Measurements from ENCODE around the gene LCP1. TPM values are rescaled to one million over a fixed set of nuclear protein-coding genes. Genes with fewer than 3 reads are reported as not detected.

Gene LCP1
- total RNA-seq, 1 donor from 2014 or later, result 758 TPM

- no peak overlapping the region for H3K4me3 Mint-ChIP-seq
- H3K4me1 Mint-ChIP-seq, result peaks cover 22% of the 10 kb centered on the region
- no peak overlapping the region for H3K27ac Mint-ChIP-seq
- intact Hi-C loops (cut with micrococcal nuclease), result loop anchor here (10.0 kb wide), 1 partner anchor 593 kb away; no protein-coding TSS in a partner anchor
- peak; percentile 53 for DNase-seq
- peaks cover 62% of the 10 kb centered on the region for H3K36me3 Mint-ChIP-seq (ENCODE audit: low read depth)
- no peaks in the 10 kb centered on the region for H3K9me3 Mint-ChIP-seq
- no peaks in the 10 kb centered on the region for H3K27me3 Mint-ChIP-seq
Observed at GRCh38 chr13:46127358-46128023, 54.5 kb downstream of the LCP1 start.

- Mint-ChIP-seq H3K4me3 (no peak overlapping the region), H3K27ac (peak overlapping the region; percentile 59), H3K27me3 (no peaks in the 10 kb centered on the region), H3K36me3 (ENCODE audit: low read depth) (peaks cover 56% of the 10 kb centered on the region), H3K9me3 (no peaks in the 10 kb centered on the region), H3K4me1 (peaks cover 21% of the 10 kb centered on the region)
- intact Hi-C loops (cut with micrococcal nuclease), result loop anchor here (10.0 kb wide), 1 partner anchor 592 kb away; no protein-coding TSS in a partner anchor
- peak; percentile 90 for DNase-seq
Observed at GRCh38 chr13:46126552-46127357, 55.2 kb downstream of the LCP1 start.

GRCh38 chr13:46126056-46126455, 55.9 kb downstream of the LCP1 start:
- no peaks in the 10 kb centered on the region for H3K27me3 Mint-ChIP-seq

GRCh38 chr13:46124967-46125933, 56.7 kb downstream of the LCP1 start:
- no peaks in the 10 kb centered on the region for H3K27me3 Mint-ChIP-seq
- peaks cover 43% of the 10 kb centered on the region for H3K36me3 Mint-ChIP-seq (ENCODE audit: low read depth)
- peak; percentile 54 for DNase-seq
- peaks cover 20% of the 10 kb centered on the region for H3K4me1 Mint-ChIP-seq
- H3K9me3 Mint-ChIP-seq, result no peaks in the 10 kb centered on the region
- intact Hi-C loops (cut with micrococcal nuclease), result loop anchor here (5.0 to 10.0 kb wide), 3 partner anchors 73 to 590 kb away; partner anchors contain the start of gene ZC3H13
- no peak overlapping the region for H3K4me3 Mint-ChIP-seq
- peak overlapping the region; percentile 65 for H3K27ac Mint-ChIP-seq

More at GRCh38 chr13:46126056-46126455, 55.9 kb downstream of the LCP1 start:
- H3K9me3 Mint-ChIP-seq, result no peaks in the 10 kb centered on the region
- peak overlapping the region; percentile 65 for H3K27ac Mint-ChIP-seq
- peaks cover 21% of the 10 kb centered on the region for H3K4me1 Mint-ChIP-seq
- intact Hi-C loops (cut with micrococcal nuclease), result loop anchor here (10.0 kb wide), 1 partner anchor 591 kb away; no protein-coding TSS in a partner anchor
- peaks cover 50% of the 10 kb centered on the region for H3K36me3 Mint-ChIP-seq (ENCODE audit: low read depth)
- peak; percentile 48 for DNase-seq
- no peak overlapping the region for H3K4me3 Mint-ChIP-seq

- no peaks in the 10 kb centered on the region for H3K9me3 Mint-ChIP-seq
- H3K36me3 Mint-ChIP-seq (ENCODE audit: low read depth), result peaks cover 37% of the 10 kb centered on the region
- H3K4me1 Mint-ChIP-seq, result peaks cover 20% of the 10 kb centered on the region
- no peak overlapping the region for H3K4me3 Mint-ChIP-seq
- H3K27ac Mint-ChIP-seq, result peak overlapping the region; percentile 41
- peaks cover 2% of the 10 kb centered on the region for H3K27me3 Mint-ChIP-seq
- intact Hi-C loops (cut with micrococcal nuclease), result loop anchor here (5.0 to 10.0 kb wide), 3 partner anchors 72 to 590 kb away; partner anchors contain the start of gene ZC3H13
- peak; percentile 70 for DNase-seq
Observed at GRCh38 chr13:46124531-46124966, 57.4 kb downstream of the LCP1 start.

- no peaks in the 10 kb centered on the region for H3K9me3 Mint-ChIP-seq
- DNase-seq, result peak; percentile 54
- H3K4me3 Mint-ChIP-seq, result no peak overlapping the region
- intact Hi-C loops (cut with micrococcal nuclease), result loop anchor here (5.0 to 10.0 kb wide), 3 partner anchors 70 to 588 kb away; partner anchors contain the start of gene ZC3H13
- peaks cover 20% of the 10 kb centered on the region for H3K4me1 Mint-ChIP-seq
- peaks cover 21% of the 10 kb centered on the region for H3K27me3 Mint-ChIP-seq
- H3K27ac Mint-ChIP-seq, result no peak overlapping the region
- H3K36me3 Mint-ChIP-seq (ENCODE audit: low read depth), result peaks cover 25% of the 10 kb centered on the region
Observed at GRCh38 chr13:46122304-46122703, 59.7 kb downstream of the LCP1 start.

GRCh38 chr13:46121597-46122163, 60.3 kb downstream of the LCP1 start:
- Mint-ChIP-seq H3K9me3 (no peaks in the 10 kb centered on the region), H3K4me1 (peaks cover 17% of the 10 kb centered on the region), H3K36me3 (ENCODE audit: low read depth) (peaks cover 18% of the 10 kb centered on the region), H3K4me3 (no peak overlapping the region), H3K27ac (no peak overlapping the region), H3K27me3 (peaks cover 24% of the 10 kb centered on the region)
- peak; percentile 55 for DNase-seq
- intact Hi-C loops (cut with micrococcal nuclease), result loop anchor here (5.0 to 10.0 kb wide), 3 partner anchors 69 to 587 kb away; partner anchors contain the start of gene ZC3H13

- Mint-ChIP-seq H3K9me3 (no peaks in the 10 kb centered on the region), H3K4me1 (peaks cover 13% of the 10 kb centered on the region), H3K27ac (no peak overlapping the region), H3K4me3 (no peak overlapping the region), H3K36me3 (ENCODE audit: low read depth) (peaks cover 12% of the 10 kb centered on the region), H3K27me3 (peaks cover 24% of the 10 kb centered on the region)
- peak; percentile 49 for DNase-seq
- intact Hi-C loops (cut with micrococcal nuclease), result loop anchor here (5.0 to 10.0 kb wide), 3 partner anchors 69 to 586 kb away; partner anchors contain the start of gene ZC3H13
Observed at GRCh38 chr13:46121033-46121432, 60.9 kb downstream of the LCP1 start.

- Mint-ChIP-seq H3K27me3 (peaks cover 27% of the 10 kb centered on the region), H3K9me3 (no peaks in the 10 kb centered on the region), H3K4me3 (no peak overlapping the region), H3K27ac (no peak overlapping the region), H3K4me1 (peaks cover 3% of the 10 kb centered on the region), H3K36me3 (ENCODE audit: low read depth) (peaks cover 5% of the 10 kb centered on the region)
- intact Hi-C loops (cut with micrococcal nuclease), result loop anchor here (5.0 to 10.0 kb wide), 3 partner anchors 68 to 585 kb away; partner anchors contain the start of gene ZC3H13
- peak; percentile 53 for DNase-seq
Observed at GRCh38 chr13:46119883-46120614, 61.9 kb downstream of the LCP1 start.

- peaks cover 43% of the 10 kb centered on the region for H3K27me3 Mint-ChIP-seq
- no peak for DNase-seq
- H3K9me3 Mint-ChIP-seq, result no peaks in the 10 kb centered on the region
- intact Hi-C loops (cut with micrococcal nuclease), result no loop called here
- H3K4me1 Mint-ChIP-seq, result no peaks in the 10 kb centered on the region
- H3K4me3 Mint-ChIP-seq, result no peak overlapping the region
- H3K36me3 Mint-ChIP-seq (ENCODE audit: low read depth), result no peaks in the 10 kb centered on the region
- no peak overlapping the region for H3K27ac Mint-ChIP-seq
Observed at GRCh38 chr13:46116653-46117502, 65.1 kb downstream of the LCP1 start.

- Mint-ChIP-seq H3K4me3 (no peak overlapping the region), H3K9me3 (no peaks in the 10 kb centered on the region), H3K36me3 (ENCODE audit: low read depth) (no peaks in the 10 kb centered on the region), H3K27ac (no peak overlapping the region), H3K4me1 (no peaks in the 10 kb centered on the region), H3K27me3 (peaks cover 48% of the 10 kb centered on the region)
- peak; percentile 6 for DNase-seq
- intact Hi-C loops (cut with micrococcal nuclease), result no loop called here
Observed at GRCh38 chr13:46114613-46115012, 67.4 kb downstream of the LCP1 start.
